Kasumi-1 (cell line): ENCODE data around the gene EHHADH.
"Not testable (repeated sequence)": the region's sequence is repeated elsewhere in the genome, so short reads cannot be mapped to it uniquely, and the experiment has no call there.

ENCODE experiments used
- DNase-seq, 2 experiments: peaks; one replicate each; lab custom pipeline; 2025; lab: John Stamatoyannopoulos, UW

EHHADH gene

DNA sequence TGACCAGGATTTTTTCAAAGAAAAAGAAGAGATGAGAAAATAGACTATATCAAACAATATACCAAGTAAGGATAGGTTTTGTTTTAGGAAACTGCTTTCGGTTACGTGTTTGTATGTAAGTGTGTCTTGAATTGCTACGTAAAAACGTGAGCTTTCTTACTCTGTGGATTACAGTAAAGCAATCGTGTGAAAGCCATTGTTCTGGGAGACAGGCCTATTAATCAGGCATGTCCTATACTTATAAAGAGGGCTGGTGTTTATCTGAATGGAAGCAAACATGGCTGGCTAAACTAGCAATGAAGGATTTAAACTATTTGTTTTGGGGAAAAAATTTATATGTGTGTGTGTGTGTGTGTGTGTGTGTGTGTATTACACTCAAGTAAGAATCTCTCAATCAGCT is 2.6 kb downstream of the EHHADH start:
- no peak for DNase-seq

DNA sequence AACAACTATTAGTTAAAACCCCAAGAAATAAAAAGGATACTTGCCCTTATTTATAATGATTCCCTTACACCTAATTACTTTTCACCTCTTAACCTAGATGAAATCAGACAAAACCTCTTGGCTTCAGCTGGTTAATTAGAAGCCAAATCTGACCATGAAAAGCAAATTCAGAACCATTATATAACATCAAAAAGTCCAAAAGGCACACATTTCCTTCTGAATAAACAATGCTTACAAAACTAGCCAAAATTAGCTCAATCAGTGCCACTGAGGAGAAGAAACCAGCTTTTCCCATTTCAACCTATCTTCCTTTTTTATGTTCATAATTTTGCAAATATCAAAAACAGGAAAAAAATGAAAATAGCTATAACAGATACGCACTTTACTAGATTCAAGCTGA is 3.2 kb downstream of the EHHADH start:
- no peak for DNase-seq

GRCh38 chr3:185250247-185250646 is 3.6 kb downstream of the EHHADH start:
- DNase-seq = no peak

- no peak for DNase-seq
These were observed 11.2 kb downstream of the EHHADH start for GRCh38 chr3:185242642-185243041.

- DNase-seq = no peak
These were observed 16.9 kb downstream of the EHHADH start for GRCh38 chr3:185236969-185237368.

DNA sequence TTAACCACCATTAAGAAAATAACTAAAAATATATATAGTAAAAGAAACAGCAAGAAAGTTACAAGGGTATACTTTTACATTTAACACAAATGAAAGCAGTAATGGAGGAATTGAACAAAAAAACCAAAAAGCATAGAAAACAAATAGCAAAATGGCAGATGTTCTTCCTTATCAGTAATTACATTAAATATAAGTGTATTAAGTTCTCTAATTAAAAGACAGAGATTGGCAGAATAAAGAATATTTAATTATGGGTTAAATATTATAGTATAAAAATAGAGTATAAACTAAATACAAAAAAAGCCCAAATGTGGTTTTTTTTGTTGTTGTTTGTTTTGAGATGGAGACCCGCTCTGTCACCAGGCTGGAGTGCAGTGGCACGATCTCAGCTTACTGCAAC is 20.5 kb downstream of the EHHADH start:
- DNase-seq = no peak

GRCh38 chr3:185226526-185226925 is 27.3 kb downstream of the EHHADH start:
- not testable (repeated sequence) for DNase-seq

DNA sequence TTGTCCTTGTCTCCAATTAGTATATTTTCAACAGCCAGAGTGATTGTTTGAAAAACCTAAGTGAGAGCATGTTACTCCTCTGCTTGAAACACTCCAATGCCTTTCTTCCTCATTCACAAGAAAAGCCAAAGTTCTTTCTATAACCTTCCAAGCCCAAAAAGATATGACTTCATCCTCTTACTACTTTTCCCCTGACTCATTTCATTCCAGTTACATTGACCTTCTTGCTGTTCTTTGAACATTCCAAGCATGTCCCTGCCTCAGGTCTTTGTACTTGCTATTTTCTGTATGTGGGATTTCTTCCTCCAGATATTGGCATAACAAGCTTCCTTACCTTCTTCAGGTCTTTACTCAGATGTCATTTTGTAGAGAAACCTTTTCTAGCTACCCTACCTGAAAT is 28.3 kb downstream of the EHHADH start:
- DNase-seq = no peak

GRCh38 chr3:185225080-185225479 is 28.8 kb downstream of the EHHADH start:
- no peak for DNase-seq

DNA sequence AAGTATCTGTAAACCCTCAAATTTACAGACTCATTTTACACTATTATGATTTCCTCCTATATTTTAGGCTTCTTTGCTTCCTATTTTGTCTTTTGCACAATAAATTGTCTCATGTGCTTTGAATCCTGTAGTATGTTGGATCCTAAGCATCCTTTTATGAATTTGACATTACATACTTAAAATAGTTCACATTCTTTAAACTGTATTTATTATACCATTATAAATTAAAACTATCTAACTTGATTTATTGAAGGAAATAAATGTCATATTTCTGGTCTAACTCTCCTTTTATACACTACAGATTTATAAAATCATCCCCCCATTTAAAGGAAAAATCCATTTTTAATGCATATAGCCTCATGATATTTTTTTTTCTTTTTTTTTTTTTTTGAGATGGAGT is 32.6 kb downstream of the EHHADH start:
- DNase-seq = no peak

- no peak for DNase-seq
These were observed 37.3 kb downstream of the EHHADH start for GRCh38 chr3:185216607-185216958.

DNA sequence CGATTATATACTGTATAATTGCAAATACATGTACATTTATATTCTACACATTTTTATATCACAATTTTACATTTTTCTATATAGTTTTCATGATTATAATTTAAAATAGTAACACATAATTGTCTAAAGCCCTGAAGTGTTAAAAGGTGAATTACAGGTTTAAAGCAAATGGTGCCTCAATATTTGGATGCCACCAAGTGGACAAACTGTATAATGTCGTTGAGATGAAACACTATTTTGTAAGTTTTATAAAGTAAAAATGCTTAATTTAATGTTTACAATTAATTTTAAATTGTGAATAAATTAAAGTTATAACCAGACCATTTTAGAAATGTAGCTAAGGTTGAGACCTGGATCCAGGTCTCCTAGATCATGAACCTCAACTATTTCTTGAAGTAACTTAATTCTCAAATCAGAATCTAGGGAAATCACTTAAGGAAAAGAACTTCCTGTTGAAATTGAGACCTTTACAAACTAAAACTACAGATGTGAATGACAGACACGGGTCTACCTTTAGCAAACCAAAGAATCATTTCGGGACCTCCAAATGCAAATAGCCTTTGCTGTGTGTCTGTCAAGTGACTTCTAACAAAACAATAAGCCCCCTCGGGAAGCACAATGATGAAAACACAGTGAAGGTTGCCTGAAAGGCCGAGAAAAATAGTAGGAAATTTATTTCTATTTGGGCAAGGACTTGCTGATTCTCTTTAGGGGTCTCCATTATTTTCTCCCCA is 37.8 kb downstream of the EHHADH start:
- DNase-seq = peak; percentile 21 to 22

- DNase-seq = no peak
These were observed 41.3 kb downstream of the EHHADH start for GRCh38 chr3:185212559-185212958.

DNA sequence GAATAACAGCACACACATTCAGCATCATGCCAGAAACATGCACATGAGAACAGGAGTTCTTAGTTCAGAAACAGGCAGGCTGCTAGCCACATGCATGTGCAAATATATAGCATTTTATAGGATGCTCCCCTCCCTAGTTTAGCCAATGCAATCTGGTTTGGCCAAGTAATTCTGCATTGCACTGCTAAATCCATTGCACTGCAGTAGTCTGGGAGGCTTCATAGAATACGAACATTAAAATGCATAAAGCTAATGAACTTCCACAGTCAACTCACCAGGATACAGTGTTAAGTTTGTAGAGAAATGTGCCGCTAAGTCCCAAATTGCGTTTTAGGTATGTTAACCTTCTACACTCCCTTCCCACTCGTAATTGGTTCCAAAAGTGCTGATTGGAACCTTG is 41.8 kb downstream of the EHHADH start:
- DNase-seq = no peak

GRCh38 chr3:185210621-185211142 is 43.2 kb downstream of the EHHADH start:
- no peak for DNase-seq

DNA sequence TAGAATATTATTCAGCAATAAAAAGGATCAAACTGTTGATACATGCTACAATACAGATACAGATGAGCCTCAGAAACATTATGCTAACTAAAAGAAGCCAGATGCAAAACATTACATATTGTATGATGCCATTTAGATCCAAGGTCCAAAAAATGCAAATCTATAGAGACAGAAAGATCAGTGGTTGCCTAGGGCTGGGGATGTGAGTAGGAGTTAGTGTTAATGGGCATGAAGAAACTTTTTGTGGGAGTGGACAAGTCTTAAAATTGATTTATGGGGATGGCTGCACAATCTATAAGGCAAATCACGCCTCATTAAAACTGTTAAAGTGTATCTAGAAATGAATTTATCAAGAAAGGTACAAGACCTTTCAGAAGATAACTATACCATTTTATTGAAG is 45.0 kb downstream of the EHHADH start:
- no peak for DNase-seq

DNA sequence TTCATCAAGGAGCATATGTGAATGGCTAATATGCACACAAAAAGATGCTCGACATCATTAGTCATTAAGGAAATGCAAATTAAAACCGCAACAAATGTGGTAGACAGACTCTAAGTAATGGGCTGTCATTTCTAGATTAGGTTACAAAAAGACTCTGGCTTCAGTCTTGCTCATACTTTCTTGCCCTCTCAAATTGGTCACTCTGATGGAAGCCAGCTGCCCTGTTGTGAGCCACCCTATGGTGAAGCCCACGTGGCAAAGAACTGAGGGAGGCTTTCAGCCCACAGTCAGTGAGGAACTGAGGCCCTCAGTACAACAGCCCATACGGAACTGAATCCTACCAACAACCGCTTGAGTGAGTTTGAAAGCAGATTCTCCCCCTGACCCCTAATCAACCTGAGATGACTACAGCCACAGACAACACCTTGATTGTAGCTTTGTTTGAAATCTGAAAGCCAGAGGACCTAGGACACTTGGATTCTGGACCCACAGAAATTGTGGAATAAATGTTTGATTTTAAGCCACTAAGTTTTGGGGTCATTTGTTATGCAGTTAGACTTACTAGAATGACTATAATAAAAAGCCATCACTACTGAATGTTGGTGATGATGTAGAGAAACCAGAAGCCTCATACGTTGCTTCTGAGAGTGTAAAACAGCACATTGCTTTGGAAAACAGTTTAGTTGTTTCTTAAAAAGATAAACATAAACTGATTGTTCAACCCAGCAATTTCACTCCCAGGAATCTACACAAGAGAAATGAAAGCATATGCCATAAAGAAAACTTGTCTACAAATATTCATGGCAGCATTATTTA is 45.7 kb downstream of the EHHADH start:
- no peak for DNase-seq

DNA sequence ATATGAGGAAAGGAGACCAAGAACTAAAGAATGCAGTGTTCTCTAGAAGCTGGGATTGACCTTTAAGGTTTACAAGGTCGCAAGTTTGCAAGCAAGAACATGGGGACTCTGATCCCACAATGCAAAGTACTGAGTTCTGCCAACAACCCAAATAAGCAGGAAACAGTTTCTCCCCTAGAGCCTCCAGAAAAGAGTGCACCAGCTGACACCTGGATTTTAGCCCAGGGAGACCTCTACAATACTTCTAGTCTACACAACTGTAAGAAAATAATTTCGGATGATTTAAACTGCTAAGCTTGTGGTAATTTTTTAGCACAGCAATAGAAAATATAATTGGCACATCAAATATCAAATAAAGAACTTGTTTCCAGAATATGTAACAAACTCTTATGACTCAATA is 46.4 kb downstream of the EHHADH start:
- no peak for DNase-seq

- no peak for DNase-seq
These were observed 48.0 kb downstream of the EHHADH start for GRCh38 chr3:185205865-185206264.

DNA sequence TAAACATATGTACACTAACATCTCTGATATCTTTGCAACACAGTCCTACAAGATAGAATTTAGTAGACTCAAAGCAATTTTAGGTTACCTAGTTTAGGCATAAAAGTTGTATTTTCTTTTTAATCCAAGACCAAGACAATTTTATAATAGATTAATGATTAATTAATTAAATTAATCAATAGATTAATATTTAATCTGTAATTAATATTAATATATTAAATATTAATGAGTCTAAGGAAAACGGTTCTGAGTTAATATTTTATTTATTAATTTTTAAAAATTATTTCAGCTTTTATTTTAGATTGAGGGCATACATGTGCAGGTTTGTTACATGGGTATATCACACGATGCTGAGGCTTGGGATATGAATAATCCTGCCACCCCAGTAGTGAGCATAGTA is 49.0 kb downstream of the EHHADH start:
- no peak for DNase-seq

- no peak for DNase-seq
These were observed 53.2 kb downstream of the EHHADH start for GRCh38 chr3:185200639-185201038.

DNA sequence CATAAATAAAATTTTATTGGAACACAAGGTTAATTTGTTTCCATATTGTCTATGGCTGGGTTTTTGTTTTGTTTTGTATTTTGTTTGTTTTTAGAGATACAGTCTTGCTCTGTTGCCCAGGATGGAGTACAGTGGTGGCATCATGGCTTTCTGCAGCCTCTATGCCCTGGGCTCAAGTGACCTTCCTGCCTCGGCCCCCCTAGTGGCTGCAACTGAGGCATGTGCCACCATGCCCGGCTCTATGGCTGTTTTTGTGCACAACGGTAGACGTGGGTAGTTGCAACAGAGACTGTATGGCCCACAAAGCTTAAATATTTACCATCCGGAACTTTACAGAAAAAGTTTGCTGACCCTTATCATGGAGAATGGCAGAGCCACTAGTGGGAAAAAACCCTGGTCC is 54.2 kb downstream of the EHHADH start:
- DNase-seq = no peak

DNA sequence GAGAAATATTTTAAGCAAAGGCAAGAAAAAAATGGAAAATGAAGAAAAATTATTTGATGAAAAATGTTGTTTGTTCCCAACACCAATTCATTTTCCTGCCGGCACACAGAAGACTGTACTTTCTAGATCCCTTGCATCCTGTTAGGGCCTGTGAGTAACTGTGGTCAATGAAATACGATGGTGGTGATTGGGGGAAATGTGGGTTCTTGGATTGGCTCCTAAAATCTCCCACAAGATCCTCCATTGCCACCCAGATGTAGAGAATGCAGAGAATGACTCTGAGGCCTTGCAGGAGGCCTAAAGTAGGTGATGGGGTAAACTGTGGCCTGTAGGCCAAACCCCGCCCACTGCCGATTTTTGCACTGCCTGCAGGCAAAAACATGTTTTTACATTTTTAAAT is 54.6 kb downstream of the EHHADH start:
- DNase-seq = no peak
